Medulla oblongata (tissue), 1 donor: ENCODE data around the gene RFTN2.
"Not testable (repeated sequence)": the region's sequence is repeated elsewhere in the genome, so short reads cannot be mapped to it uniquely, and the experiment has no call there.

Experiments used
- DNase-seq: peaks from one replicate; pipeline ENCODE4 v3.0.0-alpha.2; 2015; ENCODE audit errors: extremely low spot score

The RFTN2 gene

DNA sequence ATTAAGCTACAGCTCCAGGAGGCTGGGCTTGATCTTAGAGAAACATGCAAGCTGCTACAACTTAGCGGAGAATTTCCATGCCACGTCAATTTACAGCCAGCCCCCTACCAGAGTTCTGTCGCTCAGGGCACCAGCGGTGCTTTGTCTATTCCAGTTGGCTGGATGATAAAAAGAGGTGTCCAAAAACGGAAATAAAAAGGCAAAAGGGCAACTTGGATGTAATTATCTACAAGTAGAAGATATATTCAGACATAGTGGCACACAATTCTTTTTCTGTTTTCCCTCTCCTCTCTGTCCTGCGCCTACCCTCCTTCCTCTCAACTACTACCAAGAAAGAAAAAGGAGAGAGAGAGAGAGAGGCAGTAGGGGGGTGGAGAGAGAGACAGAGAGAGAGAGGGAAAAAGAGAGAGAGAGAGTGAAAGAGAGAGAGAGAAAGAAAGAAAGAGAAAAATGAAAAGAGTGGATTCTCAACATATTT is 363 bp upstream of the RFTN2 start:
- DNase-seq, result peak; percentile 77

DNA sequence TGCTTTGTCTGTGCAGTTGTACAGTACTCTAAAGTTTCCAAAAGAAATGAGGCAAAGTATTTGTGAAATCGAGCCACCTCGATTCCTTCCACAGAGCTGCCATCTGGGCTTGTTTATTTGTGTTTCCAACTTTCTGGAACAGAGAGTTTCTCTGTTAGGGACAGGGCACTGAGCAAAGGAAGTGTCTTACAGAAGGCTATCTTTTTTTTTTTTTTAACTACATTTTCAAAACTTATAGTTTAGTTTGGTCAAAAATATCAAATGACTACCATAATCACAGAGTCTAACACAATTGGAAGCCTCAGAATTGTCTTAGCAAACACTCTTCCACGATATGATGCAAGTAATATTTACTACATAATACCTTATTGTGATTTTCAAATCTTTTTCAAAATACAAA is 796 bp downstream of the RFTN2 start:
- DNase-seq, result peak; percentile 87

DNA sequence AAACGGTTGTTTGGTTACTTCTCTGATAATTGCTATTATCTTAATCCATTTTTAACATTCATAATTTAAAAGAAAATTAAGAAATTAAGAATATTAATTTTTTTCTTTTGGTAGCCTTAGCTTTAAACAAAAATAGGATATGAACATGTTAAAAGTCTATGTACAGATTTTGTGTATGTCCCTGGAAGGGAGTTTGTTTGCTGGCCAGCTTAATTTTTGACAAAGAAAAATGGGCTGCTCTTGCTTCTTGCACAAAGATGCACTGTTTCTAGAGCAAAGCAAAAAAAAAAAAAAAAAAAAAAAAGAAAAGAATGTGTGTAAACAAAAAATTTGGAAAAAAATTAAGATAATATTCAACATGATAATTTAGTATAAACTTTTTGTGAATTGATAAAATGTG is 1.3 kb downstream of the RFTN2 start:
- peak; percentile 51 for DNase-seq

DNA sequence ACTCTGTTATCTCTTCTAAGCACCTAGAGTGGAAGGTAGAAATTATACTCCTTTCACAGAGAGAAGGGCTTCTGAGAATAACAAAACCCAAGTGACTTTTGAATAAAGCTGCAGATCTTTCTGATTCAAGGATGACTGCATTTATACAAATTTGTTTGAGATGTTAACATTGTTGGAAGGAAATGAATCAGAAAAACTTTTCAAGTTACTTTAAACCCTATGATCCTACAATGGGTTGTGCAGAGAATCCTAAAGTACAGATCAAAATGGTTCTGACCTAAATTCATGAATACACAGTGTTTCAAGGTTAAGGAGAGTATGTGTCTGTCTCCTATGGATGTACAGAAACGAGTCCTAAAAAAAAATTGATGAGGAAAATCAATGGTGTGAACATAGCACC is 1.8 kb downstream of the RFTN2 start:
- peak; percentile 42 for DNase-seq

DNA sequence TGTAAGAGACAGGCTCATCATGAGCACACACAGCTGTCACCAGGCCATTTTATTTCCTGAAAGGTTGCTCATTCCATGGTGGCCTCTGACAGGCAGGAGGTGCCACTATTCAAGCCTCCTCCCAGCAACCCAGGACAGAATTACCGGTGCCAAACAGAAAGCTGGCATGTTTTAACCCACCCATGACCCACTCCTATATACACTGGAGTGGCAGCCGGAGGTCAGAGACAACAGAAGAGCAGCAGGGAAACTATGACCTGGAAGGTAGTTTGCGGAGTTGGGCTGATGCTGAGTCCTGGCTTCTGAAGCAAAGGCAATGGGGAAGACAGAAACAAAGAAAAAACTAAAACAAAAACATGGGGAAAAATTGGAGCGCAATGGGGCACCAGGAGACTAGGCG is 2.3 kb downstream of the RFTN2 start:
- DNase-seq, result peak; percentile 46

DNA sequence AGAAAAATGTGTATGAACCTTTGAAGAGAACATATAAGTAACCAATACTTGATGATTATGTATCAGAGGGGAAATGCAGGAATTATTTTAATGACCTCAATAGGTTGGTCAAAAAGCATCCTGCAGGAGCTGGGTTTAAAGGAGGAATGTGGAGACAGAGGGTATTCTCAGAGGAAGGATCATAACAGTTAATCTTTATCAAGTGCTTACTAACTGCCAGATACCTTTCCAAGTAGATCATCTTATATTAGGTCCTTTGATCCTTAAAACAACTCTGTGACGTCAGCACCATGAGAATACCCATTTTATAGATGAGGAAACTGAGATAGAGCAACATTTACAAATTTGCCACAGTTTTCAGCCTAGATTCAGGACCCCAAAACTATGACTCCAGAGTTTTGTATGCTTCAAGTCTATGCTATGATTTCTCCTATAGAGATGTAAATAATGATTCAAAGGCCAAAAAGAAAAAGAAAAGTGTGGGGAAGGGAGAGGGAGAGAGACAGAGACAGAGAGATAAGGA is 3.0 kb downstream of the RFTN2 start:
- no peak for DNase-seq

DNA sequence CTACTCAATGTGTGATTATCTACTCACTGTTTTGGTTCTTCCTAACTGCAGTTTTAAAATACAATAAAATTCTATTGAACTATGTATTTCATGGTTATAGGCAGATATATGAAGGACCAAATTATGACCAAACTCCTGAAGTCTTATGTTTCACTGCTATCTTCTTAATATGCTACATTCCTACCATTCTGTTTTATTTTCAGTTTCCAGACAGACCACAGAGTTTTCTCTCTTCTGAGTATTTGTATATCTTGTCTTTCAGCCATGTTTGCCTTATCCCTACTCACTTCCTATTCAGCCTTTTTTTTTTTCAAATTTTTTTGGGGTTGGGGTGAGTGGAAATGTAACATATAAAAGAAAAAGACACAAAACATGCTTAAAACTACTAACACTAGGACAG is 6.3 kb downstream of the RFTN2 start:
- DNase-seq, result no peak

DNA sequence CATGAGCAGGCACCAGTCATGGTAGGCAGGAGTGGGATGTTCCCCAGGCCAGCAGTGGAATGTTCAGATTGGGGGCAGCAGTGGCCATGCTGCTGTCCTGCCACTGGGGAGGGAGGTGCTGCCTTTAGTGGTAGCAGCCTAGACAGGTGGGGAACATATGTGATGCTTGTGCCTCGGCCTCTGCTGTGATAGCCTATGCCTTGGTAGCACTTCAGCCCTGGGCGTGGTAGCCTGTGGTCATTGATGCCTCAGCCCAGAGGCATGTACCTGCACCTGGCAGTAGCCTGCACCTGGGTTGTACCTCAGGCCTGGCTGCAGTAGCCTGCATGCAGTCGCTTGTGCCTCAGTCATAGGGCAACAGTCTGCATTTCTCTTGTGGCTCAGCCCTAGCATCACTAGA is 7.1 kb downstream of the RFTN2 start:
- no peak for DNase-seq

DNA sequence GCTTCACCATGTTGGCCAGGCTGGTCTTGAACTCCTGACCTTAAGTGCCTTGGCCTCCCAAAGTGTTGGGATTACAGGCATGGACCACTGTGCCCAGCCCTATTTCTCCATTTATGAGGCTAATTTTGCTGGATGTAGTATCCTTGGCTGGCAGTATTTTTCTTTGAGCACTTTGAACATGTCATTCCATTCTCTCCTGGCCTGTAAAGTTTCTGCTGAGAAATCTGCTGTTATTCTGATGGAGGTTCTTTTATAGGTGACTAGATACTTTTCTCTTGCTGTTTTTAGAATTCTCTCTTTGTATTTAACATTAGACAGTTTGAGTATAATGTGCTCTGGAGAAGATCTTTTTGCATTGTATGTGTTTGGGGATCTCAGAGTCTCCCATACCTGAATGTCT is 9.1 kb downstream of the RFTN2 start:
- DNase-seq, result no peak

DNA sequence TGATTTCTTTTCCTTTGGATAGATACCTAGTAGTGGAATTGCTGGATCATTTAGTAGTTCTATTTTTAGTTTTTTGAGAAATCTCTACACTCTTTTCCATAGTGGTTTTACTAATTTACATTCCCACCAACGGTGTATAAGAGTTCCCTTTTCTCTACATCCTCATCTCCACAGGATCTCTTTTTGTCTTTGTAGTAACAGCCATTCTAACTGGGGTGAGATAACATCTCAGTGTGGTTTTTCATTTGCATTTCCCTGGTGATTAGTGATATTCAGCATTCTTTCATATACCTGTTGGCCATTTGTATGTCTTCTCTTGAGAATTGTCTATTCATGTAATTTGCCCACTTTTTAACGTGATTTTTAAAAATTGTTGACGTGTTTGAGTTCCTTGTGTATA is 13.8 kb downstream of the RFTN2 start:
- DNase-seq, result no peak

DNA sequence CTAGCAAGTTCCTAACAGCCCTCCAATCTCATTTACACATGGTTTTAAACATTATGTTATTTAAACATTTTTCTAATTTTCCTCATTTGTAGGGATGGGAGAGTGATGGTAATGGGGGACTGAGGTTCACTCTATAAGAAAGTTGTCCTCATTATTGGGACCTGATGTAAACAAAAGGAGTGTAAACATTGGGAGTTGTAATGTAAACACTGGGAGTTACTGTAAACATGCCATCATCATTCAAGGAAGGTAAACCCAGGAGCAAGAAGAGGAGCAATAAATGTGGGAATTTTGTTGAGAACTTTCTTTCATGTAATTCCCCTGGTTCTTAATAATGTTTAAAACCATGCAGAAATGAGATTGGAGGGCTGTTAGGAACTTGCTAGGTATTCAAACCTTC is 17.8 kb downstream of the RFTN2 start:
- no peak for DNase-seq

DNA sequence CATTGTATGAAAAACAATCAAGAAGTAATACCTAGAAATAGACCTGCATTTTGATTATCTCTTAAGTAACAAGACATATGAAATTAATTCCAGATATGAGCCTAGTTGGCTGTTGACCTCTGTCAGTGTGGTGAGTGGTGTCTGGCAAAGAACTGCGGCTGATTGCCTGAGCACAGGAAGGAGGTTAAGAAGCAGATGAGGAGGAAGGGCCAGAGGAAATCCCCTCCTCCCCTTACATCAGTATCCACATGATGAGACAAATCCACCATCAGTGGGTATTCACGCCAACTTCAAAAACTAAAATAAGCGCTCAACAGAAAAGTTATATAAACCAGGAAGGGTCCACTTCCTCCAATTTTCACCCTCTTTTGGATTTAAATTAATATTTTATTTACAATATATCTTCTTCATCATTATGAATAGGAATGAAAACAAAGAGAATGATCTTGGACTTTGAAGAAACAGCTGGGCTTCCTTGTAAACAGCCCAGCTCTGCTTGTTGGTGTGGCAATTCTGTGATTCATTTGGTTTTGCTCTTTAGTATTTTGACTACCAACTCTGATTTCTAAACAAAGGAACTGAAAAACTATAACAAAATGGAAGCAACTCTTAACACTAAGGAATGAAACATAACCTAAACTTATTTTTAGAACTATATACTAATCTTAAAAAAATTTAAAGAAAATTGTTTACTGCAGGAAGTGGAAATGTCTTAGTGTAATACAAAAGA is 27.3 kb downstream of the RFTN2 start:
- no peak for DNase-seq

DNA sequence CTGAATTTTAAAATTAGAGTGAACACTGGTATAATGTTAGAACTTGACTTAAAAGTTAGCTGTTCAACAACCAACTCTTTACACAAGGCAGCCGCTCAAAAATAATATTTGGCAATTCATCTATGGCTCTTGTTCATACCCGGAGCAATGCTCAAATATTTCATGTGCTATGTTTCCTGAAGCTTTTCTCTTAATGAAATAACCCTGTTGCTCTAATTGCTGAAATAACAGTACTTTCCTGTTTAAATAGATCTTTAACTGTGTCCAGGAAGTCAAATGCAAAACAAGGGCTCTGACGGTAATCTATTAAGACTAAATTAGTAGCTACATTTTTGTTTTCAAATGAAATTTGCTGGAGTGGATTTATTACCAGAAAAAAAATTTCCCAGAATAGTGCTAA is 33.7 kb downstream of the RFTN2 start:
- no peak for DNase-seq

DNA sequence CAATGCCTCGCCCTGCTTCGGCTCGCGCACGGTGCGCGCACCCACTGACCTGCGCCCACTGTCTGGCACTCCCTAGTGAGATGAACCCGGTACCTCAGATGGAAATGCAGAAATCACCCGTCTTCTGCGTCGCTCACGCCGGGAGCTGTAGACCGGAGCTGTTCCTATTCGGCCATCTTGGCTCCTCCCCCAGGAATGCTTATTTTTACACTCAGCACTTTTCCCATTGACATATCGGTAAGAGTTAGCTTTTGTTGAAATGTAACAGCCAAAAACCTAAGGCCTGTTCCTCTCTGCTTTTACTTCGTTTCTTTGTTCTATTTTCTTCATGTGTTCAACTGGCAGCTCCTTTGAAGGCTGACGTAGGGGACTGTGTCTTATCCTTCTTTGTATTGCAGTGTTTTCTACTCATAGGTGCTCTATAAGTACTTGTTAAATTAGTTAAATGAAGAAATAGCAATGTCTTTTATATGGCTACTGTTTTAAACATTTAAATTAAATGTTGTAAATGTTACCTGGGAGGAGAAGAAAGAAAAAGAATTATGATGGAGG is 34.7 kb downstream of the RFTN2 start:
- DNase-seq, result not testable (repeated sequence)

DNA sequence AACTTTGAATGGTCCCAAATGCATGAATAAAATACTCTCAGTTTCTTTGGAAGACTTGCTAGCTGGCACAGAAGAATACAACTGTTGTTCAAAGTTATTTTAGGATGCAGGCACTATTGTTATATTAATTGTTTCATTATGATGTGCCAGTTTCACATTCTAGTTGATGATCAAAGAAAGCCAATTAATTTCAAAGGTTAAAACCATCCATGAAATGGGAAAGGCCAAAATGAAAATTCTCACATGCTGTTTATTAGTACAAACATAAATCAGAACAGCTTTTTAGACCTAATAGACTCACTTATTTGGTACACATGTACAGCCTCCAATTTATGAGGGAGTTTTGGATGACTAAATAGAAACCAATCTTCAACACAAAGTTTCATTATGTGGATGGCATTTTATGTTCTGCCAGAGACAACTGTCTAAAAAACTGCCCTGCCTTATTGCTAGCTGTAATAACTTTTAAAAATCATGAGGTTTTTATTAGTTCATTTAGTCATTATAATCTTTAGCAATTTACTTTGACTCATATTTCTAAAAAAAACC is 42.2 kb downstream of the RFTN2 start:
- DNase-seq, result no peak

DNA sequence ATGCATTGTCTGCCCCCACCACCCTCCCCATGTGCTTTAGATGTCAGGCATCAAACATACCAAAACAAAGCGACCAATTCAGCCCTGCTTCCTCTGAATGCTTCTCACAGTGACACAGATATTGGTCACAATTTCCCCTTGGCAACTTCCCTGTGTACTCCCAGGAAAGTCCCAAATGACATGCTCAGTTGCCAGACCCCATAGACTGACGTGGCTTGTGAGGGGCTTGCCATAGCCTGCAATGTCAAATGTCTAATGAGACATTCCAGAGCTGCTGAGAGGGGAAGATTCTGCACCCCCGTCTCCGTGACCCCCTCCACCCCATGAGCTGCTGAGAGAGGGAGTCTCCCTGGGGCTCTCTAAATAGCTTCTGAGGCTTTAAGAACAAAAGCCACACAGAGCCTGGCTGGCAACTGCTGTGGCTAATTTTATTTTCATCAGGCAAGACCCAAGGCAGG is 47.3 kb downstream of the RFTN2 start:
- peak; percentile 92 for DNase-seq

DNA sequence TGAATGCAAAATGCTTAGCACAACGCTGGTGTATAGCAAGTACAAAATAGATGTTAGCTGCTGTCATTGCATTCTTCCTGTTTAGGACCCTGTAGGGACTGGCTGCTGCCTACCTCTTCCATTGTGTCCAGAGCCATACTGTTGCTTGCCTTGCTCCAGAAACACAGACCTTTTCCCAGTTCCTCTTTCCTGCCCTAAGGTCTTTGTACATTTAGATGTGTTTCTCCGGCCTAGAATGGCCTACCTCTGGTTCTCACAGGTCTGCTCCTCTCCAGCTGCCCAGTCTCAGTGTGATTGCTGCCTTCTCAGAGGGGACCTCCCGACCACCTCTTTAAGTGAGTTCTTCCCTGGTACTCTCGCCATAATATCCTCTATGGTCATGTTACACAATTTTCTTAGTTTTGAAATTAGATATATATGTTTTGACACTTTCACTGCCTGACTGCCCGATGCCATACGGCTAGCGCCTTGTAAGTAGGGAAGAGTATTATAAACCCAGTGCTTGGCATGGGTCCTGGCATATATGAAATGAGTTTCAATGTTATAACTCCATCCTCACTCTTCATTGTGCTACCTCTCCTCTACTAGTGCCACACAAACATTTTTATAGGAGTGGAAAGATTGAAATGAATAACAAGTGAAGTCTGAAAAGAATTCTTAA is 48.3 kb downstream of the RFTN2 start:
- no peak for DNase-seq

DNA sequence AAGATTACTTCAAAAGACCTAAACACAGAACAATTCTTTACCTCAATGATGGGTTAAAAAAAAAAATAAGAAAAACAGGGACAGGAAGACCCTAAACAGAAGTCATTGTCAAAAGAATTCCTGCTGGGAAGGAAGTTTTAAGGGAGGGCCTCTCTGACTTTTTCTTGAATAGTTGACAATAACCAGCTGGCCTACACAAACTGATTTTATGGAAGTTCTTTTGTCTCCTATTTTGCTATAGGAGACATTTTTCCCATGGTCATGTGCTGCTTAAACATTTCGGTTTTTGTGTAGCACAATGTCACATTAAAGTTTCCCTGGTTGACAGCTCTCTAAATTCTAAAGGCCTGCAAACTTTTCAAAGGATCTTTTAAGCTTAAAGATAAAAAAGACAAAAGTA is 55.3 kb downstream of the RFTN2 start:
- DNase-seq, result no peak

DNA sequence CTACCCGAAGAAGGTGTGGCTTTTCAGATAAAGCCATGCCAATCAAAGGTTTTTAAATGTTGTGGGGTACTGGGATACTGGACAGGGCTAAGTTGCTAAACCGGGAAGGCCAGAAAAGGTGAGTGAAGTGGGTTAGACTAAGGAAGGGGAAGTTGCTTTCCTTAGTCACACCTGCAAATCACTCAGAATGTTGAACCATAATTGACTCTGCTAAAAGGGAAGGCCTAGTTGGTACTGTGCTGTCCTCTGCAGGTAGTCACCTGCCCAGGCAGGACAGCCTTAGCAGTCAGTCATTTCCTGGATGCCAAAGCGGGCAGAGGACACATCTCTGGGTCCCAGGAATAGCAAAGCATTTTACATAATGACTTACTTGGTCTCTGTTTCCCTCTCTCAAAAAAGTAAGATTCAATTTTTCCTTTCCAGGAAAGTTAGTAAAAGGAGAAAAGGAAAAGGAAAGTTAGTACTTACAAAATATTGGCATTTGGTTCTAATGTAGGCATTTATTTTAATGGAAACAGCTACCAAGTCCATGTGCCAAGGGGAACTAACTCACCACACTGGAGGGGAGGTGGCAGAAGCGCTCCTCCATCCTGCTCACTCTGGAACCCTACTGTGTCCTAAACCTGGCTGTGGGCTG is 60.3 kb downstream of the RFTN2 start:
- no peak for DNase-seq

DNA sequence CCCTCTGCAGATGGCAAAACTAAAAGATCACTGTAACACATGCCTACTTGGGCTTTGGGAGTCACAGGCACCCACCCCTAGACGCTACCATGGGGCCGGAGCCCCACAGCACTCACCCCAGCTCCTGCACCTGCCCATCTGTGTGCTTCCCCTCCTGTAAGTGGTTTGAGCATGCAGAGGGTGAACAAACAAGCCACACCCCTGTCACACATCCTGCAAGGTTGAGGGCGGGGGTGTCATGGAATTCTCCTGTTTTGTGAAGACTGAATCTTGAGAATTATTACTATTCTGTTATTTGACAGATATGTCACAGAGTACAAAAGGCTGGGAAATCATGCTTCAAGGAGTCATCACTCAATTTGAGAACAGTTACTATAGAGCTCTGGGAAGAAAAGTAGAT is 60.9 kb downstream of the RFTN2 start:
- DNase-seq, result no peak

DNA sequence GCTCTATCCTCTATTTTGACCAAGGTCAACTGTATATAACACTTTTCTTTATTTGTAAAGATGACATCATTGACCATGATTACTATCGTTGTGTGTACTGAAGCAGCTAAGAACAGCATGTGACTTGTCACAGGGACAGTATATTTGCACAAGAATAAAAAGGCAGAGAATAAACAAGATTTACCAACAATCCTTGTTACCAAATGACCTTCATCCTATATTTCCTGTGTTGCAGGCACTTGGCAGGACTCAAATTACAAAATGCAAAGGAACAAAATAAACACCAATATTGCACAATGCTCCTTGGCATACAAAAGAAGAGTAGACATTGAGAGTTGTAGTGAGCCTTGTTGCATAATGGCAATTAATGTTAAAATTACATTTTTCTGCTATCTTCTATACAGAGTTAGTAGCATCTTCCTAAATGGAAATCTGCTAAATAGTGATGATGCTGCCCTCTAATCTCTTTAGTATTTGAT is 61.8 kb downstream of the RFTN2 start:
- DNase-seq, result no peak

DNA sequence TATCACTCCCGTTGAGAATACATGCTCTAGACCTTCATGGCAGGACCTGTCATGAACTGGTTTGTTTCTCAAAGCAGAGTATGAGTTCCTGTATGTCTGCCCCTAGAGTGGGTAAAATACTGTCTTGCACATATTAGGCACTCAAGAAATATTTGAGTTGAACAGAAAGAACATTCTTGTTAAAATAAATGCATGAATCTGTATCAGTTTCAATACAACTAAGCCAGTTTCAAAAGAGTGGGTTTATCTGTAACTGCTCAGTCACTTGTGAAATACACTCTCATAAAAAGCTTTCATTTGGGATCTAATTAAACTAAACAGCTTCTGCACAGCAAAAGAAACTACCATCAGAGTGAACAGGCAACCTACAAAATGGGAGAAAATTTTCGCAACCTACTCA is 69.2 kb downstream of the RFTN2 start:
- DNase-seq, result no peak
